Motor neuron (in vitro differentiated cells): Measurements from ENCODE around the gene AFF3. TPM values are rescaled to one million over a fixed set of nuclear protein-coding genes. Genes with fewer than 3 reads are reported as not detected.
"Not testable (repeated sequence)": the region's sequence is repeated elsewhere in the genome, so short reads cannot be mapped to it uniquely, and the experiment has no call there.

Source experiments
- ATAC-seq, 8 experiments: fragments of 200-7000 bp; cut with Tn5 transposase; replicated peaks in 6 of 8; 2 replicates each; pipeline ENCODE4 v1.8.0; 2021; ENCODE audit warnings: mild to moderate bottlenecking in 8 of 8, moderate library complexity in 8 of 8
- H3K27ac ChIP-seq, 2 donors: fragments of 250-450 bp; sonication (Bioruptor Pico); 2 replicates each; pipeline ENCODE4 v1.9.0; 2021; ENCODE audit warnings: antibody characterized with exemption in 2 of 2, mild to moderate bottlenecking in 2 of 2, moderate library complexity in 1 of 2
- H3K4me1 ChIP-seq, 2 donors: fragments of 250-450 bp; sonication (Bioruptor Pico); replicated peaks in 1 of 2; 2 replicates each; pipeline ENCODE4 v1.6.1; 2021; ENCODE audit warnings: antibody characterized with exemption in 2 of 2, mild to moderate bottlenecking in 2 of 2, moderate library complexity in 1 of 2
- H3K4me3 ChIP-seq, 5 donors: fragments of 250-450 bp; sonication (Bioruptor Pico); 2 replicates each; pipeline ENCODE4 v1.9.0; 2021; ENCODE audit warnings: antibody characterized with exemption in 5 of 5, mild to moderate bottlenecking in 5 of 5, moderate library complexity in 4 of 5
- WGBS, 10 experiments: fragments of 450-650 bp; shearing (Covaris generic); methylation state at CpG; one replicate each; pipeline ENCODE4 v1.0.0; 2022; 5-methylcytosine and 5-hydroxymethylcytosine counted together
- in situ Hi-C, 9 experiments: fragments of 400-800 bp; cut with MboI; loops; one replicate each; pipeline ENCODE4 v1.15.0; 2021; ENCODE audit warnings: low sequenced_read_pairs in 9 of 9, low pct_unique_long_range_greater_than_20kb in 2 of 9; ENCODE audit not compliant: unreplicated experiment in 9 of 9
- total RNA-seq, 8 experiments: library from RNA; unstranded; fragments of 300-600 nt; gene quantifications; 2 replicates each; pipeline versions ENCODE4 v1.2.3 to v1.2.4, GENCODE V29; 2022

The AFF3 gene
- total RNA-seq, 8 experiments from 2014 or later = 0.99 to 33.6 (median 16.7) TPM

DNA sequence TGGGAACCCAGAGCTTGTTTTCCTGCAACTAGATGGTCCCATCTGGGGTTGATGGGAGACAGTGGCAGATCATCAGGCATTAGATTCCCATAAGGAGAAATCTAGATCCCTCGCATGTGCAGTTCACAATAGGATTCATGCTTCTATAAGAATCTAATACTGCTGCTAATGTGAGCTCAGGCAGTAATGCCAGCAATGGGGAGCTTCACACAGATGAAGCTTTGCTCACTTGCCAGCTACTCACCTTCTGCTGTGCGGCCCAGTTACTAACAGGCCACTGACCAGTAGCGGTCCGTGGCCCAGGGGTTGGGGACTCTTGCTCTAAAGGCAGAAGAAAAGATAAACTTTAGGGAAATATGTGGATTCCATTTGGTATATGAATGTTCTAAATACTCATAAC, 192.9 kb downstream of the AFF3 start:
- ATAC-seq = no peak
- Histone ChIP-seq H3K27ac (no peak overlapping the region), H3K4me1 (no peaks in the 10 kb centered on the region), H3K4me3 (no peak overlapping the region)
- WGBS, 10 experiments = 92 to 100% (median 100%) methylated on average over 1 to 4 of the region's 4 CpGs; no CpG with 5 or more reads in 3 of the 10 experiments
- in situ Hi-C loops = no loop called here

DNA sequence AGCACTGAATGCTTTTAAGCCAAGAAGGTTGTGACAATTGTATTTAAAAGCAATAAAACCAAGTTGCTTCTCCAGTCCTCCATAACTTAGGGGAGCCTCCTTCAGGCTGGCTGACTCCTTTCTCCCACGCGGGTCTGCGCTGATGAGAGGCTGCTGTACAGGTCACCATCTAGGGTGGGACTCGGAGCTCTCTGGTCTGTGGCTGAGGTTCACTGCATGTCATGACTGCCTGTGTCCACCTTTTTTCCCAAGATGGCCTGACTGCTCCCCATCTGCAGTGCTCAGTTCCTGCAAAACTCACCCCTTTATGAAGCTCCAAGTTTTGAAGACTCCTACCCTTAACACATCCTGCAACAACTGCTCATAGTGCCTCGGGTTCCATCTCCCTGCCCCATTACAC, 194.4 kb downstream of the AFF3 start:
- in situ Hi-C loops = no loop called here
- 0 to 100% (median 88%) methylated on average over 1 to 4 of the region's 5 CpGs; no CpG with 5 or more reads in 5 of the 10 experiments for WGBS, 10 experiments
- Histone ChIP-seq H3K4me1 (no peaks in the 10 kb centered on the region), H3K27ac (no peak overlapping the region), H3K4me3 (no peak overlapping the region)
- ATAC-seq = no peak

DNA sequence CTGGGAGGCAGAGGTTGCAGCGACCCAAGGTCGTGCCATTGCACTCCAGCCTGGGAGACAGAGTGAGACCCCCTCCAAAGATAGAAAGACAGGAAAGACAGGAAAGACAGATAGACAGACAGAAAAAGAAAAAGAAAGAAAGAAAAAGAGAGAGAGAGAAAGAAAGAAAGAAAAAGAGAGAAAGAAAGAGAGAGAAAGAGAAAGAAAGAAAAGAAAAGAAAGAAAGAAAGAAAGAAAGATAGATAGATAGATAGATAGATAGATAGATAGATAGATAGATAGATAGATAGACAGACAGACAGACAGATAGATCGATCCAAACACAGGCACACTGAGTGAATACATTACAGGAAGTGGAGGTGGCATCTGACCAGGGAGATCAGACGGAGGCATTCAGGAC, 195.0 kb downstream of the AFF3 start:
- in situ Hi-C loops, H3K4me3 ChIP-seq, H3K4me1 ChIP-seq, H3K27ac ChIP-seq, ATAC-seq: not testable (repeated sequence)
- WGBS, 10 experiments = 55 to 100% (median 91%) methylated on average over 2 to 4 of the region's 4 CpGs; no CpG with 5 or more reads in 2 of the 10 experiments

DNA sequence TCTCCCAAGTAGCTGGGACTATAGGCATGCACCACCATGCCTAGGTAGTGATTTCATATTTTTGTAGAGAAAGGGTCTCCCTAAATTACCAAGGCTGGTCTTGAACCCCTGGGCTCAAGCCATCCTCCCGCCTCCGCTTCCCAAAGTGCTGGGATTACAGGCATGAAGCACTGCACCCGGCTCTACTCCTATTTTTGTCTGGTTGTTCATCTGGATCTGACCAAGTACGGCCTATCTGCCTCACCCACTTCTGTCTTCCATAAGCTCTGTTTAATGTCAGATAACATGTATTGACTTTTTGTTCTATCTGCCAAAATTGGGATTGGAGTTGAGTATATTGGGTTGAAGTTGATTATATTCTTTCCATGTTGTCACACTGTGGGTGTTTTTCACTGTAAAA, 198.4 kb downstream of the AFF3 start:
- in situ Hi-C loops = no loop called here
- Histone ChIP-seq H3K4me1 (no peaks in the 10 kb centered on the region), H3K27ac (no peak overlapping the region), H3K4me3 (no peak overlapping the region)
- ATAC-seq = no peak
- WGBS, 10 experiments = 65 to 100% (median 96%) methylated on average over 1 to 4 of the region's 4 CpGs; no CpG with 5 or more reads in 5 of the 10 experiments

DNA sequence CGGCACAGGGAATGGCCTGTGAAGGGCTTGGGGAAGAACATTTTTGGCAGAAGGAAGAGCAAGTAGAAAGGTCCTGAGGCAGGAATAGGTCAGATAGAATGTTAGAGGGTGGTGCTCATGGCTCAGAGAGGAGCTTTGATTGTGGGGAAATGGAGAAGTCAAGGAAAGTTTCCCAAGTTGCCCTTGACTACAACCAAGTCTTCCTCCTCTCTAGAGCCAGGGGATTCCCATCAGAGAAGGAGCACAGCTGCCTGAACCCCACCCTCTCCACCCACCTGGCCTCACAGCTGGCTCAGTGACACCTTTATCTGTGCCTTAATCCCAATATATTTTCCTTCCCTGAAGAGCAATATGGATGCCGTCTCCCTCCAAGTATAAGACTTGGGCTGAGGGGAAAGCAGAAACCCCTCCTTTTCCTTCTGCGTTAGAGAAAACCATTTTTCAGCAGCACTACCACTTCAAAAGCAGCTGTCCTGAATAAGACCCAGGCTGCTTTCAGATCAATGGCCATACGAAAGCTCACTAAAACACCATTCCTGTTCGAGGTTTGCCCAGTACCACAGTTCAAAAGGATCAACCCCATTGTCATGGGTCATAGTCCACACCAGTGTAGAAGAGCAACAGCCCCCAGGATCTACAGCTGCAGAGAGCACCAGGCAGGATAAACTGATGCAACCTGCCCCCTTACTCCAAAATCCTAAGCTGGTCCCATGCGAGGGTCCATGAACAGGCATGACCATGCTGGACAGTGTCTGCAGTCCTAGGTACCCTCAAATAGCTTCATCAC, 199.6 kb downstream of the AFF3 start:
- Histone ChIP-seq H3K4me3 (no peak overlapping the region), H3K4me1 (no peaks in the 10 kb centered on the region), H3K27ac (no peak overlapping the region)
- ATAC-seq = no peak
- in situ Hi-C loops = no loop called here
- WGBS, 10 experiments = 43 to 100% (median 98%) methylated on average over 1 to 4 of the region's 6 CpGs; no CpG with 5 or more reads in 2 of the 10 experiments

DNA sequence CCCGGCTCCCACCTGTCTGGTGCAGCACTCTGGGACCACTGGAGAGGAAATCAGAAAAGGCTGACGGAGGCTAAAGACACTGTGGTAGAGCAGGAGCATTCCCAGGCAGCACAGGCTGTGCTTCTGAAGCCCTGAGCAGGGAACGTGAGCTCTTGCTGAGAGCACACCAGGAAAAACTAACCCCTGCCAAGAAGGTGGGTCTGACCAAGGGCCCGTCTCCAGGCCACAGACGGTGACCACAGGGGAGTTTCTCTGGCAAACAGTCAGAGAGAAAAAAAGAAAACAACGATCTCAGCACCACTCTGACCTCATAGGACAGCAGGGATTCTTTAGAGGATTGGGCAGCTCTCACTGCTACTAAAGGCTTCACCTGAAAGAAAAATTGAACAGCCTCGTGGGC, 201.4 kb downstream of the AFF3 start:
- WGBS, 10 experiments = 40 to 100% (median 81%) methylated on average over 1 to 5 of the region's 7 CpGs; no CpG with 5 or more reads in 1 of the 10 experiments
- ATAC-seq = peak in 1 of 8 experiments; percentile 71
- in situ Hi-C loops = no loop called here
- H3K4me1 ChIP-seq = no peaks in the 10 kb centered on the region
- no peak overlapping the region for H3K4me3 ChIP-seq
- H3K27ac ChIP-seq = no peak overlapping the region

DNA sequence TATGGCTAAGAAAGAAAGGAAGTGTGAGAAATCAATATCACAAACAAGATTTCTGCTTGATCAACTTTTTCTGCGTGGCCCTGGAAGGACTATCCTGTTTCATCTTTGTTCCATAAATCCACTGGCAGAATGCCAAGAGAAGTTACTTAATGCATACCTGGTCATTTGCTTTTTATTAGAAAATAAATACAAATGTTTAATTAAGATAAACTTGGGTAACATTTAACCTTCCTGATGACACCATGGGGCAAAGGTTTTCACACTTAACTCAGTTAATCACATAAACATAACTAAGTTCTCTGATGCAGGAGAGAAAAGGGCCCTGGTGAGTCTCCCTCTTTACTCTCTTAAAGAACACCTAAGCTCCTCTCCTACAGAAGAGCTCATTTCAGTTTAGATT, 203.3 kb downstream of the AFF3 start:
- Histone ChIP-seq H3K4me1 (no peaks in the 10 kb centered on the region), H3K4me3 (no peak overlapping the region), H3K27ac (no peak overlapping the region)
- no peak for ATAC-seq
- in situ Hi-C loops = no loop called here
- 50 to 100% (median 80%) methylated on average over 1 of the region's 1 CpG; no CpG with 5 or more reads in 5 of the 10 experiments for WGBS, 10 experiments

DNA sequence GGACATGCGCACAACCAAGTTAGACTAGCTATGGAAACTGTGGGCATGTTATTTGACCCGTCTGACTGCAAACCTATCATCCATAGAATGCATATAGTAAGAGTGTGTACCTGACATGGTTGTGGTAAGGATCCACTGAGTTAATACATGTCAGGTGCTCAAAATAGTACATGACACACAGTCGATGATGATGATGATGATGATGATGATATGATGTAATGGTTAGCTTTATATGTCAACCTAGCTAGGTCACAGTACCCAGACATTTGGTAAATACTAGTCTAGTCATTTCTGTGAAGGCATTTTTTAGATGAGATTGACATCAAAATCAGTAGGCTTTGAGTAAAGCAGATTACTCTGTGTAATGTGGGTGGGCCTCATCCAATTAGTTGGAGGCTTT, 204.1 kb downstream of the AFF3 start:
- no peak for ATAC-seq
- H3K4me1 ChIP-seq = no peaks in the 10 kb centered on the region
- H3K27ac ChIP-seq = no peak overlapping the region
- in situ Hi-C loops = no loop called here
- 63 to 100% (median 97%) methylated on average over 1 to 3 of the region's 3 CpGs; no CpG with 5 or more reads in 3 of the 10 experiments for WGBS, 10 experiments
- no peak overlapping the region for H3K4me3 ChIP-seq

DNA sequence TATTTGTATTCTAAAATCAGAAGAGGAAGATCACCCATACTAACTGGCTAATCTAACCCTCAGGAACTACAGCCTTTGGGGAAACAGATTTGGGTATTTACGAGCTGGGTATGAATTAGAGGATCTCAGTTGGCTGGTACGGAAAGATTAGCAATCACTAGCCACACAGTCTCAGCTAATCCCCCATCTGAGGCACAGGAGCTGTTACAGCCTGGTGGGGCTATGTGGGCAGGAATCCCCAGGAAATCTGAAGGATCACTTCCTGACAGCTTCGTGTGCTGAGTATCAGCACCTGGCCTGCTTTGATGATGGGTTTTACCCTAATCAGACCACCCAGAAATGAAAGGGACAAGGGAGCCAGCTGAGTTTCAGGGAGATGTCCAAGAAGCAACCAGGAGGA, 206.3 kb downstream of the AFF3 start:
- 40 to 100% (median 75%) methylated on average over 1 to 2 of the region's 3 CpGs; no CpG with 5 or more reads in 5 of the 10 experiments for WGBS, 10 experiments
- in situ Hi-C loops = no loop called here

DNA sequence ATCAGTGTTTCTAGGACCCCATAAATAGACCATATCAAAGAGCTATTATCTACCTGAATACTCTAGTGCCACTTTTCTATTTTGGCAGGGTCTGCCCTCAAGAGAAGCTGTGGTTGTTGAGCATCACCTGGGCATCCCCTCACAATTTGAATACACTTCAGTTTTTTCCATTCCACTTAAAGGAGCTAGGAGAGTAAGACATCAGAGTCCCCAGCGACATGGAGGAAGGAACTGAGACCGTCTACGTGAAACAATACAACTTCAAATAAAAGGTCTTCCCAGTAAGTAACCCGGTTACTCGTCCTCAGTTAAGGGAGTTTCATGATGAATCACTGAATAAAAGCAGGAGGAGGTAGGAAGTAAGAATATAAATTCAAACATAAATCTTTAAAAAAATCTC, 206.7 kb downstream of the AFF3 start:
- WGBS, 10 experiments = 70 to 100% (median 85%) methylated on average over 2 to 5 of the region's 5 CpGs; no CpG with 5 or more reads in 2 of the 10 experiments
- H3K4me1 ChIP-seq = no peaks in the 10 kb centered on the region
- in situ Hi-C loops = no loop called here
- H3K4me3 ChIP-seq = no peak overlapping the region
- no peak overlapping the region for H3K27ac ChIP-seq
- no peak for ATAC-seq

More for the DNA sequence above, 206.3 kb downstream of the AFF3 start:
- H3K4me3 ChIP-seq = no peak overlapping the region
- H3K4me1 ChIP-seq = no peaks in the 10 kb centered on the region
- ATAC-seq = no peak
- H3K27ac ChIP-seq = no peak overlapping the region

DNA sequence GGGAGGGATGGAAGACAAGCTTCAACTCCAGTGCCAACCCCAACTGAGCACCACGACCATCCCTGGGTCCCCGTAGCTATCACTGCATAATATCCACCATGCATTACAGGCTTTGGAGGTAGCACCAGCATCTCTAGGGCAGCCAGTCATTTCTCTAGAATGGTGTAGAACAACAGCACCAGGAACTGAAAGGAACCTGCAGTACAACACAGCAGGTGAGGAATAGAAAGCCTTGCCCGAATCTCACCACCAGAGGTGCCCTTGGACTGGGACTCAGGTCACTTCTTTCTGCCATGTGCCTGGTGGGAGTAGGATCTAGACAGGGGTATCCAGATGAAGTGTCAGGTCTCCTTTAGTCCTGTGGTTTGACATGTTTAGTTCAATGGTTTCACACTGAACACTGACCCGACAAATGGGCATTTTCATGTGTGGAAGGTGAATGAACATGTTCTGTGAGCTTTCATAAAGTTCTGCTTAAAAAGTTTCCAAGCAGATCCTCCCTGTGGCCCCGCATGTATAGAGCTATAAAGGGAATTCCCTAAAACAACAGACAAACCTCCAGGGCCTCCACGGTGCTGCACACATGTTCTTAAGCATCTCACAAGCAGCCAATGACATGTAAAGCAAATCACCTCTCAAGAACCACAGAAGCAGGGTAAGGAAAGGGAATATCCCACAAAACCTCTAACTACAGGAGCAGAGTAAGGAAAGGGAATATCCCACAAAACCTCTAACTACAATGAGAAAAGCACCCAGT, 208.3 kb downstream of the AFF3 start:
- in situ Hi-C loops = no loop called here
- Histone ChIP-seq H3K4me3 (no peak overlapping the region), H3K4me1 (no peaks in the 10 kb centered on the region), H3K27ac (no peak overlapping the region)
- 16 to 100% (median 72%) methylated on average over 1 to 4 of the region's 6 CpGs; no CpG with 5 or more reads in 4 of the 10 experiments for WGBS, 10 experiments
- ATAC-seq = no peak

DNA sequence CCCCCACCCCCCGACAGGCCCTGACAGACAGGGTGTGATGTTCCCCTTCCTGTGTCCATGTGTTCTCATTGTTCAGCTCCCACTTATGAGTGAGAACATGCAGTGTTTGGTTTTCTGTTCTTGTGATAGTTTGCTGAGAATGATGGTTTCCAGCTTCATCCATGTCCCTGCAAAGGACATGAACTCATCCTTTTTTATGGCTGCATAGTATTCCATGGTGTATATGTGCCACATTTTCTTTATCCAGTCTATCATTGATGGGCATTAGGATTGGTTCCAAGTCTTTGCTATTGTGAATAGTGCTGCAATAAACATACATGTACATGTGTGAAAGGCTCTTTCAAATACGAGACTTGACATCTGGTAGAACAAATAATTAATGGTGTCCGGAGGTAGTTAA, 208.9 kb downstream of the AFF3 start:
- ATAC-seq, in situ Hi-C loops: not testable (repeated sequence)
- 80 to 100% (median 86%) methylated on average over 1 to 2 of the region's 3 CpGs; no CpG with 5 or more reads in 5 of the 10 experiments for whole genome bisulfite sequencing, 10 experiments

DNA sequence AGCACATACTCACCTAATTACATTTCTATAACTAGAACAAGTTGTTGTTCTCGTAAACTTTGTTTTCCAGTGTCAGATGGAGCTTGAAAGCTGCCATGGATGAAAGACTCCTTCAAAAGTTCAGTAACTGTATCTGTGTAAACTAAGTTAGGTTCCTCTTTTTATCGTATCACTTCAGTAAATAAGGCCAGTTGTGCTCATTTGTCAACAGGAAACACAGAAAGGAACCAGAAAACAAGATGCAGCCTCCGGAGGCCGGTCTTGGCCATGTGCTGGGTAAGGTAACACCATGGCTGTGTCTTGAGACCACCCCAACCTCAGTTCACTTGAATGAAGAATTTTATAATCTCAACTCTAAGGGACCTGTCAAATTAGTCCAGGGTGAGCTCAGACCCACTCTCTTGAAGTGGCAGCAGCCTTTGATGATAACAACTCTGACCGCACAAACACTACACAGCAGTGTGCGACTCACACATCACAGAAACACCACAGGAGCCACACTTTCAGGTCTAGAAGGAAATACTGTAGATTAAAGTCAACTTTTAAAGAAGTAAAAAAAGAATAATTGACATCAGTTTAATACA, 213.8 kb downstream of the AFF3 start:
- in situ Hi-C loops = no loop called here
- ATAC-seq = no peak
- 56 to 100% (median 97%) methylated on average over 2 to 6 of the region's 6 CpGs; no CpG with 5 or more reads in 3 of the 10 experiments for WGBS, 10 experiments
- H3K27ac ChIP-seq = no peak overlapping the region
- H3K4me1 ChIP-seq = no peaks in the 10 kb centered on the region
- no peak overlapping the region for H3K4me3 ChIP-seq

More for the DNA sequence above, 208.9 kb downstream of the AFF3 start:
- H3K27ac ChIP-seq, H3K4me3 ChIP-seq, H3K4me1 ChIP-seq: not testable (repeated sequence)
